IMR-90 (cell line): Measurements from ENCODE around the gene ANTXR1. TPM values are rescaled to one million over a fixed set of nuclear protein-coding genes. Genes with fewer than 3 reads are reported as not detected.

Experiments
- ATAC-seq: fragments of 200-7000 bp; cut with Tn5 transposase; 2 replicates; pipeline ENCODE4 v1.9.1; 2020; ENCODE audit warnings: low read depth, mild to moderate bottlenecking, moderate library complexity
- BruUV-seq: library from RNA; stranded (reverse); fragments of 400-500 nt; replicated peaks from 2 replicates; lab custom pipeline; 2021; lab: Mats Ljungman, UMichigan
- CTCF ChIA-PET: fragments of 300-600 bp; formaldehyde crosslinking; extraction: SDS; loops from one replicate; lab custom pipeline; 2021; ENCODE audit warnings: antibody characterized with exemption; lab: Yijun Ruan, JAX
- POLR2A ChIA-PET: fragments of 300-600 bp; sonication (Branson Sonifier 250); formaldehyde crosslinking; loops from one replicate; lab custom pipeline; 2022; ENCODE audit warnings: antibody characterized with exemption; ENCODE audit not compliant: unreplicated experiment; lab: Charles Lee
- DNase-seq: peaks from one replicate; pipeline ENCODE4 v3.0.0; 2013
- H2AFZ ChIP-seq: replicated peaks from 2 replicates; pipeline ENCODE3; 2013; ENCODE audit warnings: low read length, mild to moderate bottlenecking; ENCODE audit not compliant: poor library complexity
- H2AK5ac ChIP-seq: 2 replicates; pipeline ENCODE4 v1.6.1; 2013; ENCODE audit warnings: low read depth, low read length, inconsistent platforms
- H2AK9ac ChIP-seq: replicated peaks from 2 replicates; pipeline ENCODE3; 2013; ENCODE audit warnings: mild to moderate bottlenecking, low read depth, low read length, moderate library complexity; ENCODE audit not compliant: poor library complexity
- H2BK120ac ChIP-seq: 2 replicates; pipeline ENCODE4 v1.6.1; 2013; ENCODE audit warnings: low read depth, low read length, inconsistent platforms
- H2BK15ac ChIP-seq: 3 replicates; pipeline ENCODE4 v1.6.1; 2013; ENCODE audit warnings: low read depth, low read length, inconsistent platforms
- H2BK20ac ChIP-seq: 2 replicates; pipeline ENCODE4 v1.6.1; 2013; ENCODE audit warnings: low read depth, mild to moderate bottlenecking, inconsistent platforms, low read length, moderate library complexity
- H2BK5ac ChIP-seq: 2 replicates; pipeline ENCODE4 v1.6.1; 2013; ENCODE audit warnings: mild to moderate bottlenecking, low read depth, low read length, inconsistent platforms; ENCODE audit not compliant: poor library complexity, severe bottlenecking
- H3K14ac ChIP-seq: replicated peaks from 2 replicates; pipeline ENCODE4 v1.6.1; 2013; ENCODE audit warnings: low read depth, low read length, inconsistent platforms
- H3K18ac ChIP-seq: 2 replicates; pipeline ENCODE4 v1.6.1; 2013; ENCODE audit warnings: low read depth, low read length, control low read depth
- H3K23ac ChIP-seq: 2 replicates; pipeline ENCODE4 v1.6.1; 2013; ENCODE audit warnings: low read depth, low read length, inconsistent platforms
- H3K27ac ChIP-seq: 2 replicates; pipeline ENCODE4 v1.5.1; 2013; ENCODE audit warnings: mild to moderate bottlenecking, control low read depth, low read length; ENCODE audit not compliant: insufficient read depth
- H3K27me3 ChIP-seq: 2 replicates; pipeline ENCODE4 v1.6.1; 2013; ENCODE audit warnings: low read length; ENCODE audit not compliant: control insufficient read depth, insufficient read depth
- H3K36me3 ChIP-seq: 2 replicates; pipeline ENCODE4 v1.6.1; 2013; ENCODE audit warnings: low read length, mixed read lengths; ENCODE audit not compliant: control insufficient read depth, insufficient read depth
- H3K4ac ChIP-seq: 2 replicates; pipeline ENCODE4 v1.6.1; 2013; ENCODE audit warnings: low read depth, low read length, inconsistent platforms
- H3K4me1 ChIP-seq: 2 replicates; pipeline ENCODE4 v1.6.1; 2013; ENCODE audit warnings: low read length, mixed read lengths; ENCODE audit not compliant: control insufficient read depth, insufficient read depth
- H3K4me2 ChIP-seq: 2 replicates; pipeline ENCODE4 v1.6.1; 2013; ENCODE audit warnings: low read depth, mild to moderate bottlenecking, control low read depth, low read length, moderate library complexity
- H3K4me3 ChIP-seq: 2 replicates; pipeline ENCODE4 v1.5.1; 2013; ENCODE audit warnings: low read depth, mild to moderate bottlenecking, control low read depth, low read length, moderate library complexity; ENCODE audit not compliant: insufficient read depth
- H3K56ac ChIP-seq: 2 replicates; pipeline ENCODE4 v1.6.1; 2013; ENCODE audit warnings: low read length, inconsistent platforms; ENCODE audit not compliant: insufficient read depth; ENCODE audit errors: extremely low read depth
- H3K79me1 ChIP-seq, 2 experiments: 2 replicates each; pipeline ENCODE4 v1.6.1; 2013; ENCODE audit warnings: low read length in 2 of 2, inconsistent platforms in 1 of 2, low read depth in 1 of 2
- H3K9ac ChIP-seq: 2 replicates; pipeline ENCODE4 v1.6.1; 2013; ENCODE audit warnings: low read depth, low read length, control low read depth
- H3K9me1 ChIP-seq: 2 replicates; pipeline ENCODE4 v1.6.1; 2013; ENCODE audit warnings: low read length, inconsistent platforms; ENCODE audit not compliant: insufficient read depth
- H3K9me3 ChIP-seq: 2 replicates; pipeline ENCODE4 v1.6.1; 2013; ENCODE audit warnings: low read length; ENCODE audit not compliant: control insufficient read depth, insufficient read depth
- H4K20me1 ChIP-seq: 2 replicates; pipeline ENCODE4 v1.6.1; 2013; ENCODE audit warnings: low read length, inconsistent platforms; ENCODE audit not compliant: insufficient read depth
- H4K5ac ChIP-seq: 2 replicates; pipeline ENCODE4 v1.6.1; 2013; ENCODE audit warnings: mild to moderate bottlenecking, low read depth, low read length, control low read depth
- H4K8ac ChIP-seq, 2 experiments: 2 replicates each; pipeline ENCODE4 v1.6.1; 2013; ENCODE audit warnings: low read depth in 2 of 2, low read length in 2 of 2, control low read depth in 1 of 2, inconsistent platforms in 1 of 2
- H4K91ac ChIP-seq: 2 replicates; pipeline ENCODE4 v1.6.1; 2013; ENCODE audit warnings: low read depth, low read length, inconsistent platforms; ENCODE audit not compliant: insufficient read depth
- CHD1 ChIP-seq: IDR thresholded peaks from 2 replicates; pipeline ENCODE4 v1.6.1; 2012; ENCODE audit warnings: low read depth, low read length, improper control_type of control experiment
- SMC3 ChIP-seq: fragments of 150-350 bp; IDR thresholded peaks from 2 replicates; pipeline ENCODE4 v1.6.1; 2016; ENCODE audit warnings: low read depth, mild to moderate bottlenecking, antibody characterized with exemption, low read length, moderate library complexity
- WGBS, 2 experiments: methylation state at CpG; one replicate each; pipeline versions ENCODE4 v1.1.5 to v1.1.7; 2013; ENCODE audit warnings: missing lambda C conversion rate in 2 of 2; ENCODE audit not compliant: insufficient read length in 1 of 2; ENCODE audit errors: extremely low coverage in 2 of 2; 5-methylcytosine and 5-hydroxymethylcytosine counted together
- dilution Hi-C: fragments of 300-500 bp; cut with HindIII; formaldehyde crosslinking; loops from one replicate; pipeline ENCODE4 v1.14.3; 2018; ENCODE audit warnings: low sequenced_read_pairs; ENCODE audit not compliant: unreplicated experiment
- in situ Hi-C: fragments of 300-500 bp; cut with MboI; formaldehyde crosslinking; loops from 3 replicates; pipeline ENCODE4 v1.14.3; 2019; ENCODE audit warnings: low sequenced_read_pairs, inconsistent platforms, mixed read lengths
- intact Hi-C: fragments of 100-400 bp; cut with micrococcal nuclease; formaldehyde crosslinking; loops from 2 replicates; pipeline ENCODE4 v1.10.0; 2022
- polyA plus RNA-seq, 3 experiments: library from polyadenylated mRNA; depleted of rRNA; stranded (reverse); fragments of >200 nt; gene quantifications; 2 replicates each; pipeline ENCODE4 v1.2.3, GENCODE V29; 2012; ENCODE audit warnings: low replicate concordance in 1 of 3
- total RNA-seq: library from RNA; depleted of rRNA; stranded (reverse); fragments of >200 nt; gene quantifications from 2 replicates; pipeline ENCODE4 v1.2.3, GENCODE V29; 2012

The ANTXR1 gene
- total and polyA plus RNA-seq, 2 of the 4 experiments (the other 2 are of a cell fraction): 27.2 to 36.9 TPM

- dilution Hi-C loops: no loop called here
- H3K36me3 ChIP-seq: peaks cover 20% of the 10 kb centered on the region
- no peak overlapping the region for H2BK5ac ChIP-seq
- peaks cover 32% of the 10 kb centered on the region; the same call in 1 of the 2 replicates for H4K20me1 ChIP-seq
- no peak overlapping the region for H4K91ac ChIP-seq
- no peaks in the 10 kb centered on the region for H3K9me3 ChIP-seq
- H2AK5ac ChIP-seq: no peak overlapping the region
- no peak overlapping the region for H4K8ac ChIP-seq
- H3K23ac ChIP-seq: no peak overlapping the region
- H3K4me2 ChIP-seq: no peak overlapping the region
- H2BK120ac ChIP-seq: no peak overlapping the region
- H3K79me1 ChIP-seq: peaks cover 30 to 54% of the 10 kb centered on the region in 2 experiments
- intact Hi-C loops: no loop called here
- TF ChIP-seq SMC3 (no peak), CHD1 (no peak)
- H3K9me1 ChIP-seq: peaks cover 9% of the 10 kb centered on the region
- H3K18ac ChIP-seq: no peak overlapping the region
- H3K9ac ChIP-seq: no peak overlapping the region
- POLR2A ChIA-PET: no interaction called here
- in situ Hi-C loops: no loop called here
- ATAC-seq (no peak), DNase-seq (no peak)
- H2AFZ ChIP-seq: no peak overlapping the region
- WGBS, 2 experiments: no CpG with 5 or more reads among the region's 4 CpGs
- peaks cover 7% of the 10 kb centered on the region for H3K4me1 ChIP-seq
- no peak overlapping the region for H3K4me3 ChIP-seq
- no TSS peak for BruUV-seq
- H2AK9ac ChIP-seq: no peak overlapping the region
- CTCF ChIA-PET: no interaction called here
- H2BK15ac ChIP-seq: no peak overlapping the region
- no peak overlapping the region for H3K4ac ChIP-seq
- no peak overlapping the region for H2BK20ac ChIP-seq
- H4K5ac ChIP-seq: no peak overlapping the region
- H3K14ac ChIP-seq: no peak overlapping the region
- no peak overlapping the region for H3K27ac ChIP-seq
- no peak overlapping the region for H3K56ac ChIP-seq
- H3K27me3 ChIP-seq: no peaks in the 10 kb centered on the region
Observed at GRCh38 chr2:69050802-69051201, 37.8 kb downstream of the ANTXR1 start.
